A673 (cell line): ENCODE results near the gene RFX6. TPM values are rescaled to one million over a fixed set of nuclear protein-coding genes. Genes with fewer than 3 reads are reported as not detected.

Experiments
- BruUV-seq: library from RNA; stranded (reverse); fragments of 400-500 nt; replicated peaks from 2 replicates; lab custom pipeline; 2021; lab: Mats Ljungman, UMichigan
- CTCF ChIA-PET: fragments of 300-600 bp; sonication (Branson Sonifier 250); formaldehyde crosslinking; loops from one replicate; lab custom pipeline; 2022; ENCODE audit warnings: antibody characterized with exemption; lab: Charles Lee
- POLR2A ChIA-PET: fragments of 300-600 bp; sonication (Branson Sonifier 250); formaldehyde crosslinking; loops from one replicate; lab custom pipeline; 2022; ENCODE audit warnings: antibody characterized with exemption; ENCODE audit not compliant: low non-redundant PET; lab: Charles Lee
- DNase-seq: peaks from one replicate; pipeline ENCODE4 v3.0.0-alpha.2; 2015; ENCODE audit warnings: low spot score
- H3K27ac ChIP-seq: fragments of 200-600 bp; sonication (generic); 2 replicates; pipeline ENCODE4 v1.5.1; 2016; ENCODE audit warnings: mixed run types, low read depth, mild to moderate bottlenecking, mixed read lengths, antibody characterized with exemption, low read length; ENCODE audit not compliant: poor library complexity, severe bottlenecking
- H3K27me3 ChIP-seq: fragments of 200-600 bp; sonication (generic); replicated peaks from 2 replicates; pipeline ENCODE4 v1.6.1; 2017; ENCODE audit warnings: mixed run types, low read depth, mild to moderate bottlenecking, mixed read lengths, antibody characterized with exemption, low read length; ENCODE audit not compliant: insufficient read depth, poor library complexity
- H3K36me3 ChIP-seq: fragments of 200-600 bp; sonication (generic); 2 replicates; pipeline ENCODE4 v1.6.1; 2016; ENCODE audit warnings: mixed run types, mild to moderate bottlenecking, mixed read lengths, antibody characterized with exemption, low read length; ENCODE audit not compliant: insufficient read depth, poor library complexity, severe bottlenecking
- H3K4me1 ChIP-seq: fragments of 200-600 bp; sonication (generic); 2 replicates; pipeline ENCODE4 v1.6.1; 2017; ENCODE audit warnings: mixed run types, mild to moderate bottlenecking, mixed read lengths, antibody characterized with exemption, low read length; ENCODE audit not compliant: insufficient read depth, poor library complexity, severe bottlenecking
- H3K4me3 ChIP-seq: fragments of 200-600 bp; sonication (generic); 2 replicates; pipeline ENCODE4 v1.5.1; 2016; ENCODE audit warnings: low read depth, mixed run types, mild to moderate bottlenecking, mixed read lengths, low read length; ENCODE audit not compliant: poor library complexity, severe bottlenecking
- H3K9me3 ChIP-seq: fragments of 200-600 bp; sonication (generic); 2 replicates; pipeline ENCODE4 v1.6.1; 2016; ENCODE audit warnings: mixed run types, low read depth, mild to moderate bottlenecking, mixed read lengths, antibody characterized with exemption, low read length; ENCODE audit not compliant: poor library complexity, severe bottlenecking
- CTCF ChIP-seq: fragments of 300-800, 200-600 bp; sonication (generic); conservative IDR thresholded peaks from 2 replicates; pipeline ENCODE4 v1.5.1; 2017; ENCODE audit warnings: low read depth, mild to moderate bottlenecking, antibody characterized with exemption, low read length, moderate library complexity, mixed read lengths
- EZH2 ChIP-seq: fragments of 200-600 bp; sonication (generic); IDR thresholded peaks from 2 replicates; pipeline ENCODE4 v1.6.1; 2017; ENCODE audit warnings: borderline replicate concordance, low read depth, mild to moderate bottlenecking, mixed read lengths, antibody characterized with exemption, low read length; ENCODE audit not compliant: poor library complexity, severe bottlenecking
- intact Hi-C: fragments of 100-400 bp; cut with micrococcal nuclease; formaldehyde crosslinking; loops from one replicate; pipeline ENCODE4 v1.10.0; 2022; ENCODE audit not compliant: unreplicated experiment
- total RNA-seq: library from RNA; stranded (reverse); gene quantifications from 2 replicates; pipeline ENCODE4 v1.2.3, GENCODE V29; 2021

Gene RFX6
- total RNA-seq, 1 experiment from 2014 or later, result not detected

GRCh38 chr6:116884530-116884929, 7.5 kb downstream of the RFX6 start:
- DNase-seq, result no peak
- peaks cover 51% of the 10 kb centered on the region for H3K27me3 ChIP-seq
- no peaks in the 10 kb centered on the region for H3K9me3 ChIP-seq
- ChIA-PET CTCF (interaction anchor here (0.6 kb wide), 1 partner anchor 1767 kb away, joined by 5 read pairs; the partner anchor contains the start of gene CEP85L), POLR2A (no interaction called here)
- no TSS peak for BruUV-seq
- H3K4me1 ChIP-seq, result no peaks in the 10 kb centered on the region
- no peak overlapping the region for H3K4me3 ChIP-seq
- no peaks in the 10 kb centered on the region for H3K36me3 ChIP-seq
- no peak overlapping the region for H3K27ac ChIP-seq
- TF ChIP-seq EZH2, result no peak
- no peak for TF ChIP-seq CTCF
- intact Hi-C loops, result loop anchor here (5.0 kb wide), 1 partner anchor 83 kb away; no protein-coding TSS in a partner anchor

- Histone ChIP-seq H3K9me3 (no peaks in the 10 kb centered on the region), H3K27ac (no peak overlapping the region), H3K4me1 (no peaks in the 10 kb centered on the region), H3K36me3 (no peaks in the 10 kb centered on the region), H3K27me3 (peaks cover 45% of the 10 kb centered on the region), H3K4me3 (no peak overlapping the region)
- no TSS peak for BruUV-seq
- TF ChIP-seq CTCF (no peak), EZH2 (no peak)
- ChIA-PET POLR2A (no interaction called here), CTCF (no interaction called here)
- intact Hi-C loops, result no loop called here
- DNase-seq, result no peak
These were observed 10.1 kb downstream of the RFX6 start for GRCh38 chr6:116887168-116887567.

GRCh38 chr6:116887894-116888293, 10.9 kb downstream of the RFX6 start:
- POLR2A ChIA-PET, result no interaction called here
- no TSS peak for BruUV-seq
- no peak for DNase-seq
- TF ChIP-seq CTCF, result no peak
- intact Hi-C loops, result no loop called here
- no peaks in the 10 kb centered on the region for H3K9me3 ChIP-seq
- no peaks in the 10 kb centered on the region for H3K4me1 ChIP-seq
- H3K4me3 ChIP-seq, result no peak overlapping the region
- H3K27ac ChIP-seq, result no peak overlapping the region
- no peaks in the 10 kb centered on the region for H3K36me3 ChIP-seq
- CTCF ChIA-PET, result no interaction called here
- H3K27me3 ChIP-seq, result peaks cover 46% of the 10 kb centered on the region
